Glutamatergic neuron (in vitro differentiated cells): Measurements from ENCODE around the gene NR6A1. TPM values are rescaled to one million over a fixed set of nuclear protein-coding genes. Genes with fewer than 3 reads are reported as not detected.

Experiments
- DNase-seq: peaks from one replicate; pipeline ENCODE4 v3.0.0; 2022
- H3K27ac Mint-ChIP-seq: one replicate; pipeline ENCODE4 v1.8.0; 2020; ENCODE audit warnings: mild to moderate bottlenecking, mixed read lengths, inconsistent platforms; ENCODE audit not compliant: unreplicated experiment
- H3K27me3 Mint-ChIP-seq: one replicate; pipeline ENCODE4 v1.8.0; 2020; ENCODE audit warnings: mild to moderate bottlenecking, moderate library complexity, mixed read lengths, inconsistent platforms; ENCODE audit not compliant: unreplicated experiment
- H3K36me3 Mint-ChIP-seq: one replicate; pipeline ENCODE4 v1.8.0; 2020; ENCODE audit warnings: mild to moderate bottlenecking, mixed read lengths, inconsistent platforms; ENCODE audit not compliant: unreplicated experiment
- H3K4me1 Mint-ChIP-seq: one replicate; pipeline ENCODE4 v1.8.0; 2020; ENCODE audit warnings: mild to moderate bottlenecking, low read depth, mixed read lengths, inconsistent platforms; ENCODE audit not compliant: unreplicated experiment
- H3K4me3 Mint-ChIP-seq: one replicate; pipeline ENCODE4 v1.8.0; 2020; ENCODE audit warnings: mild to moderate bottlenecking, mixed read lengths, inconsistent platforms; ENCODE audit not compliant: unreplicated experiment
- H3K9me3 Mint-ChIP-seq: one replicate; pipeline ENCODE4 v1.8.0; 2020; ENCODE audit warnings: mild to moderate bottlenecking, moderate library complexity, mixed read lengths, inconsistent platforms; ENCODE audit not compliant: unreplicated experiment
- CTCF ChIP-seq: fragments of 200-600 bp; sonication (generic); IDR thresholded peaks from one replicate; pipeline ENCODE4 v1.5.0; 2021; ENCODE audit not compliant: partially characterized antibody, unreplicated experiment
- total RNA-seq: library from RNA; stranded (reverse); fragmentation: NEBNext Ultra II Directional; extraction: Animal tissue kit (Norgen Biotek cat#: 25700); gene quantifications from one replicate; pipeline ENCODE4 v1.2.1, GENCODE V29; 2021; ENCODE audit not compliant: unreplicated experiment

Gene NR6A1
- total RNA-seq, 1 donor from 2014 or later = 51.0 TPM

- no peak for DNase-seq
- H3K9me3 Mint-ChIP-seq = no peaks in the 10 kb centered on the region
- no peaks in the 10 kb centered on the region for H3K4me1 Mint-ChIP-seq
- no peak overlapping the region for H3K27ac Mint-ChIP-seq
- no peak overlapping the region for H3K4me3 Mint-ChIP-seq
- H3K27me3 Mint-ChIP-seq = peaks cover 1% of the 10 kb centered on the region
- no peaks in the 10 kb centered on the region for H3K36me3 Mint-ChIP-seq
- TF ChIP-seq CTCF = no peak
These were observed 146.4 kb downstream of the NR6A1 start for GRCh38 chr9:124624735-124624992.

- DNase-seq = no peak
- Mint-ChIP-seq H3K27me3 (peaks cover 1% of the 10 kb centered on the region), H3K4me3 (no peak overlapping the region), H3K27ac (no peak overlapping the region), H3K4me1 (no peaks in the 10 kb centered on the region), H3K36me3 (no peaks in the 10 kb centered on the region), H3K9me3 (no peaks in the 10 kb centered on the region)
- no peak for TF ChIP-seq CTCF
These were observed 147.0 kb downstream of the NR6A1 start for GRCh38 chr9:124623966-124624734.

- Mint-ChIP-seq H3K36me3 (no peaks in the 10 kb centered on the region), H3K9me3 (no peaks in the 10 kb centered on the region), H3K27me3 (peaks cover 1% of the 10 kb centered on the region), H3K4me3 (no peak overlapping the region), H3K27ac (no peak overlapping the region), H3K4me1 (no peaks in the 10 kb centered on the region)
- TF ChIP-seq CTCF = no peak
- no peak for DNase-seq
These were observed 148.2 kb downstream of the NR6A1 start for GRCh38 chr9:124622882-124623281.

GRCh38 chr9:124621371-124622328, 149.5 kb downstream of the NR6A1 start:
- Mint-ChIP-seq H3K27me3 (peaks cover 1% of the 10 kb centered on the region), H3K4me3 (no peak overlapping the region), H3K9me3 (no peaks in the 10 kb centered on the region), H3K36me3 (no peaks in the 10 kb centered on the region), H3K27ac (no peak overlapping the region), H3K4me1 (no peaks in the 10 kb centered on the region)
- no peak for DNase-seq
- TF ChIP-seq CTCF = no peak

GRCh38 chr9:124618476-124618875, 152.6 kb downstream of the NR6A1 start:
- no peak for TF ChIP-seq CTCF
- Mint-ChIP-seq H3K36me3 (no peaks in the 10 kb centered on the region), H3K4me3 (no peak overlapping the region), H3K27me3 (peaks cover 1% of the 10 kb centered on the region), H3K9me3 (no peaks in the 10 kb centered on the region), H3K4me1 (peaks cover 4% of the 10 kb centered on the region), H3K27ac (no peak overlapping the region)
- DNase-seq = no peak
